ENCODE results near the gene BDH1. TPM values are rescaled to one million over a fixed set of nuclear protein-coding genes. Genes with fewer than 3 reads are reported as not detected.

BDH1 gene
- total RNA-seq, 1 donor from 2014 or later: 1.5 TPM

DNA sequence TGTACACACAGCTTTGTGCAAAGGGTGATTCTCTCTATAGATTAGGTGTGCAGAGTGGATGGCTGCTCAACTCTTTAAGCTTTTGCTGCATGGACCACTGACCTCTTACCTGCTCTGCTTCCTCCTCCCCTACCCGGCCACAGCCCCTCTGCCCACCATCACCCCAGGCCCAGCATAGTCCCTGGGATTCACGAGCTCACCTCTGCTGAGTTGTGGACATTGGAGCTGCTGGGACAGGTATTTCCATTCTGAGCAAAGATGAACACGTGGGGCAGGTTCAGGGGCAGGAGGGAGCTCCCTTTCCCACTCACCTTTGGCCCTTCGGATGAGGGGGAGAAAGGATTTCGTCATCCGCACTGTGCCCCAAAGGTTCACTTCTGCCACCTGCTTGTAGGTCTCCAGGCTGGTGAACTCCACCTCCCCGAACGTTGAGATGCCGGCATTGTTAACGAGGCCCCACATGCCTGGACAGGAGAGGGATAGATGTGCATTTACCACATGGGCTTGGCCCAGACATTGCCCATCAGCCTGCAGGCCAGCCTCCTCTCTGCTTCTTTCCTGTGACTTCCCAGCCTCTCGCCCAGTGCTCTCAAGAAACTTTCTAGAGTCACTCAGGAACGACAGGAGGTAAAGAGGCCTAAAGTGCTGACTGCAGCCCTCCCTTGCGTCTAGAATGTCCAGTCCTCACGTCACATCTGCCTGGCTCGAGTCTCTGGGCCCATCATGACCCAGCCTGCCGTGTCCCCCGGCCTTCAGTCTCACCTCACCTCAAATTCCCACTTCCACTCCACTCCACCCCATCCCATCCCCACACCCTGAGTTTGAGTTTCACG is 41.6 kb downstream of the BDH1 start:
- H3K36me3 ChIP-seq (ENCODE audit: insufficient read depth, low read length): no peaks in the 10 kb centered on the region
- Mint-ChIP-seq H3K27ac (ENCODE audit: unreplicated experiment) (no peak overlapping the region), H3K36me3 (ENCODE audit: low read depth, unreplicated experiment) (peaks cover 3% of the 10 kb centered on the region), H3K9me3 (ENCODE audit: unreplicated experiment) (peaks cover 2% of the 10 kb centered on the region), H3K27me3 (ENCODE audit: low read depth, unreplicated experiment) (no peaks in the 10 kb centered on the region), H3K4me1 (ENCODE audit: low read depth, unreplicated experiment) (peaks cover 29% of the 10 kb centered on the region), H3K4me3 (ENCODE audit: unreplicated experiment) (no peak overlapping the region)
- H3K79me2 ChIP-seq (ENCODE audit: insufficient read depth, low read length): no peaks in the 10 kb centered on the region
- no peak for FAIRE-seq
- H3K4me3 ChIP-seq (ENCODE audit: insufficient read depth, low read depth, low read length): no peak overlapping the region
- no peak overlapping the region for H3K9ac ChIP-seq (ENCODE audit: low read length)
- no peaks in the 10 kb centered on the region for H3K9me3 ChIP-seq (ENCODE audit: insufficient read depth, low read depth, low read length)
- H3K4me2 ChIP-seq (ENCODE audit: low read length): no peak overlapping the region
- H3K27me3 ChIP-seq (ENCODE audit: insufficient read depth, low read length): no peaks in the 10 kb centered on the region
- H2AFZ ChIP-seq (ENCODE audit: low read depth, low read length): no peak overlapping the region
- H4K20me1 ChIP-seq (ENCODE audit: insufficient read depth, low read length): no peaks in the 10 kb centered on the region
- no peak for TF ChIP-seq EZH2 (IDR thresholded peaks at IDR 0.05; ENCODE audit: insufficient read depth, low read length)
- TF ChIP-seq, protein P1, sequence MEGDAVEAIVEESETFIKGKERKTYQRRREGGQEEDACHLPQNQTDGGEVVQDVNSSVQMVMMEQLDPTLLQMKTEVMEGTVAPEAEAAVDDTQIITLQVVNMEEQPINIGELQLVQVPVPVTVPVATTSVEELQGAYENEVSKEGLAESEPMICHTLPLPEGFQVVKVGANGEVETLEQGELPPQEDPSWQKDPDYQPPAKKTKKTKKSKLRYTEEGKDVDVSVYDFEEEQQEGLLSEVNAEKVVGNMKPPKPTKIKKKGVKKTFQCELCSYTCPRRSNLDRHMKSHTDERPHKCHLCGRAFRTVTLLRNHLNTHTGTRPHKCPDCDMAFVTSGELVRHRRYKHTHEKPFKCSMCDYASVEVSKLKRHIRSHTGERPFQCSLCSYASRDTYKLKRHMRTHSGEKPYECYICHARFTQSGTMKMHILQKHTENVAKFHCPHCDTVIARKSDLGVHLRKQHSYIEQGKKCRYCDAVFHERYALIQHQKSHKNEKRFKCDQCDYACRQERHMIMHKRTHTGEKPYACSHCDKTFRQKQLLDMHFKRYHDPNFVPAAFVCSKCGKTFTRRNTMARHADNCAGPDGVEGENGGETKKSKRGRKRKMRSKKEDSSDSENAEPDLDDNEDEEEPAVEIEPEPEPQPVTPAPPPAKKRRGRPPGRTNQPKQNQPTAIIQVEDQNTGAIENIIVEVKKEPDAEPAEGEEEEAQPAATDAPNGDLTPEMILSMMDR (IDR thresholded peaks at IDR 0.05; ENCODE audit: insufficient read depth, low read depth, low read length): no peak
- peaks cover 30% of the 10 kb centered on the region for H3K4me1 ChIP-seq (ENCODE audit: insufficient read depth, low read length)
- DNase-seq (ENCODE audit: low read depth): no peak
- no peak overlapping the region for H3K27ac ChIP-seq (ENCODE audit: low read depth, low read length)

DNA sequence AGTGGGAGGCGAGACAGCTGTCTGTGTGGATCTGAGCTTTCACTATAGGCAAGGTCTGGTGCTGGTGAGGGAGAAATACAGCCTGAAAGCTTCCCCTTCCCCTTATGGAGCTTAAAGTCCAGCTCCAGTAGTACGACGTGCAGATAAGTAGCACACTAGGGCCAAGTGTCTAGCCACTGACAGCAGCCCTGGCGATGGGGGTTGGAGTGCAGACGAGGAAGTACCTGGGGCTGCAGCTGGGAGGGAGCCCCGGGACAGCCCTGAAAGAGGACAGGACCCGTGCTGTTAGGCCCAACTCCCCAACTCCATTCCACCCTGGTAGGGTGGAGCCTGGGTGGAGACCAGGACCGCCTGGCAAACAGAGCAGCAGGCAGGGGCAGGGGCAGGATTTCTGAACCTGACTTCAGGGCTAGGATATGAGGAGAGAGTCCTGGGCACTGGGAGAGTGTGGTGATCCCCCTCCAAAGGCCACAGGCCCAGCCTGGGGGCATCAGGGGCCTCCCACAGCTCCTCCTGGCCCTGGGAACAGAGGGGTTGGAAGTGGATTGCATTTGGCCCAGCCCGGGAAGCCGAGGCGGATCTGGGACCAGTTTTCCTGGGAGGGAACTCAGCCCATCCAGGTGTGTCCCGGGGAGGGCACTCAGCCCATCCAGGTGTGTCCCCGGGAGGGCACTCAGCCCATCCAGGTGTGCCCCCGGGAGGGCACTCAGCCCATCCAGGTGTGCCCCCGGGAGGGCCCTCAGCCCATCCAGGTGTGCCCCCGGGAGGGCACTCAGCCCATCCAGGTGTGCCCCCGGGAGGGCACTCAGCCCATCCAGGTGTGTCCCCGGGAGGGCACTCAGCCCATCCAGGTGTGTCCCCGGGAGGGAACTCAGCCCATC is 42.8 kb downstream of the BDH1 start:
- H3K27ac ChIP-seq (ENCODE audit: low read depth, low read length): no peak overlapping the region
- peak overlapping the region; percentile 69 for H3K27ac Mint-ChIP-seq (ENCODE audit: unreplicated experiment)
- FAIRE-seq: no peak

More for the DNA sequence above, 42.8 kb downstream of the BDH1 start:
- Histone ChIP-seq H3K4me2 (ENCODE audit: low read length) (no peak overlapping the region), H3K36me3 (ENCODE audit: insufficient read depth, low read length) (no peaks in the 10 kb centered on the region), H4K20me1 (ENCODE audit: insufficient read depth, low read length) (no peaks in the 10 kb centered on the region), H3K79me2 (ENCODE audit: insufficient read depth, low read length) (no peaks in the 10 kb centered on the region), H3K4me3 (ENCODE audit: insufficient read depth, low read depth, low read length) (no peak overlapping the region), H3K4me1 (ENCODE audit: insufficient read depth, low read length) (peaks cover 30% of the 10 kb centered on the region), H3K27me3 (ENCODE audit: insufficient read depth, low read length) (no peaks in the 10 kb centered on the region), H2AFZ (ENCODE audit: low read depth, low read length) (no peak overlapping the region), H3K9me3 (ENCODE audit: insufficient read depth, low read depth, low read length) (no peaks in the 10 kb centered on the region), H3K9ac (ENCODE audit: low read length) (no peak overlapping the region)
- TF ChIP-seq, protein P1 (IDR thresholded peaks at IDR 0.05; ENCODE audit: insufficient read depth, low read depth, low read length): no peak
- TF ChIP-seq EZH2 (IDR thresholded peaks at IDR 0.05; ENCODE audit: insufficient read depth, low read length): no peak
- Mint-ChIP-seq H3K4me3 (ENCODE audit: unreplicated experiment) (no peak overlapping the region), H3K4me1 (ENCODE audit: low read depth, unreplicated experiment) (peaks cover 27% of the 10 kb centered on the region), H3K27me3 (ENCODE audit: low read depth, unreplicated experiment) (no peaks in the 10 kb centered on the region), H3K36me3 (ENCODE audit: low read depth, unreplicated experiment) (peaks cover 3% of the 10 kb centered on the region), H3K9me3 (ENCODE audit: unreplicated experiment) (peaks cover 2% of the 10 kb centered on the region)
- no peak for DNase-seq (ENCODE audit: low read depth)

All from astrocyte (in vitro differentiated cells and primary cell).